Sigmoid colon (tissue), 4 donors: ENCODE results near the gene CD58.

Experiments
- CTCF ChIP-seq, 4 experiments: fragments of 450-650 bp in 3 of 4; fragments of 200-600 bp in 1 of 4; IDR thresholded peaks; one replicate each; pipeline ENCODE4 v1.5.1; 2016 to 2019; ENCODE audit warnings: antibody characterized with exemption in 4 of 4, mild to moderate bottlenecking in 3 of 4, moderate library complexity in 2 of 4
- POLR2A ChIP-seq, 2 donors: fragments of 450-650 bp; IDR thresholded peaks; one replicate each; pipeline ENCODE4 v1.6.1; 2016; ENCODE audit warnings: antibody characterized with exemption in 2 of 2, mild to moderate bottlenecking in 2 of 2, moderate library complexity in 2 of 2
- POLR2AphosphoS5 ChIP-seq, 4 donors: sonication (generic); formaldehyde crosslinking; IDR thresholded peaks; one replicate each; pipeline ENCODE4 v1.6.1; 2017; ENCODE audit warnings: antibody characterized with exemption in 4 of 4

- TF ChIP-seq POLR2A (IDR thresholded peaks at IDR 0.05) (no peak), POLR2AphosphoS5 (IDR thresholded peaks at IDR 0.05) (no peak), CTCF (IDR thresholded peaks at IDR 0.05) (no peak)
Observed at GRCh38 chr1:116571215-116571919, 541 bp upstream of the CD58 start.
